Activated CD4-positive, alpha-beta T cell treated with anti-CD3 and anti-CD28 coated beads for 1 hour (primary cell): Measurements from ENCODE around the gene CCNG2.
A peak's percentile ranks its signal among the peaks of the same experiment; 100 is the strongest.

ENCODE experiments used
- DNase-seq: peaks from one replicate; pipeline ENCODE4 v3.0.0-alpha.2; 2020

The CCNG2 gene

GRCh38 chr4:77179519-77179918, 22.5 kb downstream of the CCNG2 start:
- DNase-seq = no peak

GRCh38 chr4:77181720-77182119, 24.7 kb downstream of the CCNG2 start:
- DNase-seq = no peak

- DNase-seq = no peak
Measured at GRCh38 chr4:77183777-77184420, 26.9 kb downstream of the CCNG2 start.

- no peak for DNase-seq
Measured at GRCh38 chr4:77184974-77185373, 28.0 kb downstream of the CCNG2 start.

- DNase-seq = no peak
Measured at GRCh38 chr4:77185686-77186085, 28.7 kb downstream of the CCNG2 start.

GRCh38 chr4:77187322-77187721, 30.3 kb downstream of the CCNG2 start:
- DNase-seq = no peak

GRCh38 chr4:77188498-77189220, 31.7 kb downstream of the CCNG2 start:
- DNase-seq = no peak

- no peak for DNase-seq
Measured at GRCh38 chr4:77189412-77189811, 32.4 kb downstream of the CCNG2 start.

- no peak for DNase-seq
Measured at GRCh38 chr4:77190053-77190452, 33.0 kb downstream of the CCNG2 start.

GRCh38 chr4:77193046-77193445, 36.0 kb downstream of the CCNG2 start:
- DNase-seq = no peak

GRCh38 chr4:77193511-77194102, 36.6 kb downstream of the CCNG2 start:
- peak; percentile 67 for DNase-seq

GRCh38 chr4:77194366-77194765, 37.4 kb downstream of the CCNG2 start:
- no peak for DNase-seq

- no peak for DNase-seq
Measured at GRCh38 chr4:77194989-77195388, 38.0 kb downstream of the CCNG2 start.

- DNase-seq = no peak
Measured at GRCh38 chr4:77196866-77197265, 39.9 kb downstream of the CCNG2 start.

- DNase-seq = no peak
Measured at GRCh38 chr4:77197361-77197760, 40.4 kb downstream of the CCNG2 start.

GRCh38 chr4:77197831-77198230, 40.8 kb downstream of the CCNG2 start:
- no peak for DNase-seq

- no peak for DNase-seq
Measured at GRCh38 chr4:77199276-77199675, 42.3 kb downstream of the CCNG2 start.

GRCh38 chr4:77199701-77200100, 42.7 kb downstream of the CCNG2 start:
- DNase-seq = no peak

- DNase-seq = no peak
Measured at GRCh38 chr4:77201343-77201742, 44.3 kb downstream of the CCNG2 start.

- DNase-seq = no peak
Measured at GRCh38 chr4:77201857-77202256, 44.9 kb downstream of the CCNG2 start.

- DNase-seq = no peak
Measured at GRCh38 chr4:77202491-77202890, 45.5 kb downstream of the CCNG2 start.

- peak; percentile 44 for DNase-seq
Measured at GRCh38 chr4:77203380-77204197, 46.6 kb downstream of the CCNG2 start.

- no peak for DNase-seq
Measured at GRCh38 chr4:77204621-77205020, 47.6 kb downstream of the CCNG2 start.
